G401 (cell line): ENCODE measurements around the gene DYNLT2. TPM values are rescaled to one million over a fixed set of nuclear protein-coding genes. Genes with fewer than 3 reads are reported as not detected.
"Not testable (repeated sequence)": the region's sequence is repeated elsewhere in the genome, so short reads cannot be mapped to it uniquely, and the experiment has no call there.

ENCODE experiments used
- DNase-seq: peaks from one replicate; pipeline ENCODE4 v3.0.0-alpha.2; 2015; ENCODE audit warnings: low spot score
- in situ Hi-C: cut with HindIII; loops from 2 replicates; pipeline ENCODE4 v1.10.0; 2016; ENCODE audit warnings: low sequenced_read_pairs, mixed read lengths
- total RNA-seq: library from RNA; depleted of rRNA; stranded (reverse); fragments of >200 nt; shearing (Covaris generic); gene quantifications from 2 replicates; pipeline ENCODE4 v1.2.3, GENCODE V29; 2014; rRNA removed

Gene DYNLT2
- total RNA-seq, 1 experiment from 2014 or later: 1.6 TPM

DNA sequence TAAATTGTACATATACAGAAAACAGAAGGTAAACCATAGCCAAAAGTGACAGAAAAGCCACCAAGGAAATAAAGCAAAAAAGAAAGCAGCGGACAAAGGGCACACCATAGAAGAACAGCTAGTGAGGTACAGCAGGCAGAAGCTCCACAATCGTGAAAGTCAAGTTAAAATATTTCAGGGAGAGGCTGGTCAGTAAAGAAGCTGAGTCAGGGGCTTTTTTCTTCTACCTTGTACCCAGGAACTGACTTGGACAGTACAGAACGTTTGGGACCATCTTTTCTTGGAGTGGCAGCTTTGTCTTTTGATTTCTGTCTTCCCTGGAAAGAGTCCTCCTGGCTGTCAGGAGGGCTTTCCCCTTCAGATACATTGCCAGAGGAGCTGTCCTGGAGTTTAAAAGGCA lies 41.4 kb downstream of the DYNLT2 start:
- DNase-seq: no peak
- in situ Hi-C loops: no loop called here

DNA sequence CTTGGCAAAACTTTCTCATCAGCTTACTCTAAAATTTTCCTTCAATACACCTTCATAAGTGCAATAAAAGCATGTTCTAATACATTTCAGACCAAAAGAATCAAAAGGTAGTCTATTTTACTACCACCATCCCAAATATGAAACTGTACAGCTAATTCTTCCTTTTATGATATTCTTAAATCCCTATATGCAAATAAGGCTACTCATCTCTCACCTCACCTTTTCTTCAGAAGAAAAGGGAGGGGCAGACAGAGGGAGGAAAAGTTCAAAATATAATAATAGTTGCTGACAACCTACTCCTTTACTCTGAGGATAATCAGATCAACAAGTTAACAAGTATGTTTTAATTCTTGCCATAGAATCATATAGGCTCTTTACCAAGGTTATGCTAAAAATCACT lies 42.1 kb downstream of the DYNLT2 start:
- no peak for DNase-seq
- in situ Hi-C loops: no loop called here

DNA sequence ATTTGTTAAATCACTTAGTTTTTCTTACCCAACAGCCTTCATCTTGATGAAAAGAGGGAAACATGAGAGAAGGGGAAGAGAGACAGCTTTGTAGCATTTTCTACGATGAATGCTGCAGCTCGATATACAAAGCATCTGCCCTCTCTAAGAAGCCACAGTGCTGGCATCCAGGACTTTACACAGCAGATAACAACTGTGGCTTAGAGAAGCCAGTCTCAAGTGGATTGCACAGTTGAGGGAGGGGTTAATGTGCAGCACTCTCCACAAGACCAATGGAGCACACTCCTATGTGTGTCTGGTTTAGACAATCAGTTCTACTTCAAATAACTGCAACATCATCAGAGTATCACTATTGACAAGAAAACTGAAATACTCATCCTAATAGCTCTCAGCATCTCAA lies 43.6 kb downstream of the DYNLT2 start:
- no peak for DNase-seq

DNA sequence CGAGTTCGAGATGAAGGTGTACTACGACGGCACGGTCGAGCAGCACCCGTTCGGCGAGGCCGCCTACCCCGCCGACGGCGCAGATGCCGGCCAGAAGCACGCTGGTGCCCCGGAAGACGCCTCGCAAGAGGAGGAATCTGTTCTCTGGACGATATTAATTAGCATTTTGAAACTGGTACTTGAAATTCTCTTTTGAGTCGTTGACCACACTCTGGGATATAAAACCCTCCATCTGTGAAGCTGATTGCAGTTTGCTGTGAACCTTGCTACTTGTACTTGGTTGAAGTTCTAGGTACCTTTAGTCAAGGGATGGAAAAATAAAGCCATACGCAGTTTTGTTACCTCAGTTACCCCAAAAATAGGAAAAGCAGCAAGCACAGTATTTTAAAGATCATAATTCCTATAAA lies 48.5 kb downstream of the DYNLT2 start:
- DNase-seq: no peak
- in situ Hi-C loops: no loop called here

More for the DNA sequence above, 43.6 kb downstream of the DYNLT2 start:
- in situ Hi-C loops: no loop called here

GRCh38 chr6:169701954-169702839 lies 49.2 kb downstream of the DYNLT2 start, which contains the start of the genes C6orf120 and WDR27:
TSS of gene C6orf120 (plus strand) at chr6:169702126. CDS start at chr6:169702460, 334 bp downstream.
TSS of gene WDR27 (minus strand) at chr6:169702029. CDS start at chr6:169689005, 13,024 bp downstream.
- peak; percentile 92 for DNase-seq
- in situ Hi-C loops: no loop called here

GRCh38 chr6:169701311-169701953 lies 49.9 kb downstream of the DYNLT2 start:
- in situ Hi-C loops: no loop called here

GRCh38 chr6:169700296-169700695 lies 51.1 kb downstream of the DYNLT2 start:
- in situ Hi-C loops: no loop called here
- DNase-seq: no peak

More at GRCh38 chr6:169701311-169701953, 49.9 kb downstream of the DYNLT2 start:
- DNase-seq: no peak

DNA sequence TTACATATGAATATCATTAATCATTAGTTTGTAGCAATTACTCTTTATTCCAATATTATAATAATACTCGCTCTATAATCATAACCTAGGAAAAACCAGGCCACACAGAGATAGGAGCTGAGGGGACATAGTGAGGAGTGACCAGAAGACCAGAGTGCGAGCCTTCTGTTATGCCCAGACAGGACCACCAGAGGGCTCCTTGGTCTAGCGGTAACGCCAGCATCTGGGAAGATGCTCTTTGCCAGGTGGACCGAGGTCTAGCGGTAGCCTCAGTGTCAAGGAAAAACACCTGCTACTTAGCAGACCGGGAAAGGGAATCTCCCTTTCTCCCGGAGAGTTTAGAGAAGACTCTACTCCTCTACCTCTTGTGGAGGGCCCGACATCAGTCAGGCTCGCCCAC lies 54.3 kb downstream of the DYNLT2 start:
- in situ Hi-C loops, DNase-seq: not testable (repeated sequence)

DNA sequence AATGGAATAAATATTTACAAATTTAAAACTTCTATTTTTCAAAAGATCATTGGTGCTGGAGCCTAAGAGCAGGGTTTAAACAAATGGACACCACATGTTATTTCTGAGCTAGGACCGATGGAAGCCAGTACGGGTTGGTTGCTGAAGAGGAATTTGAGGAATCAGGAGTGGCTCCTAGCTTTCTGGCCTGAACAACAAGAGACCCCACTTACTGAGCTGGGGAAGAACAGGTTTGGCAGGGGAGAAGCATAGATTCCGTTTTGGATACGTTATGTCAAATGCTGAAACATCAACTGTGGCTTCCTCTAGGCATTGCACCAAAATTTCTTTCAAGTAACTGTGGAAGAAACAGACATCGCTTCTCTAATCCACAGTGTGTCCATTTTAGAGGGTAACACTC lies 56.2 kb downstream of the DYNLT2 start:
- no peak for DNase-seq
- in situ Hi-C loops: no loop called here

DNA sequence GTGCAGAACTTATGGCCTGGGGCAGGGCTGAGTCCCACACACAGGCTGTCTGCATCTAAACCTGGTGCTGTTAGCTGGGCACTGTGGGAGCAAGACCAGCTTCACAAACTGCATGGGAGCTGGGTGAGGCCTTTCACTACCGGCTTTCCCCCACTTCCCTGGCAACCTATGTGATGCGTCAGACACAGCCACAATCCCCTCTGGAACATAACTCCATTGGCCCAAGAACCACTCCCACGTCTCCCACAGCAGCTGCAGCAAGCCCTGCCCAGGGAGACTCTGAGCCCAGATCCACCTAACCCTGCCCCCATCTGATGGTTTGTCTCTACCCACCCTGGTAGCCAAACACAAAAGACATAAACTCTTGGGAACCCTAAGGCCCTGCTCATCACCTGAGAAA lies 58.9 kb downstream of the DYNLT2 start:
- in situ Hi-C loops: no loop called here
- DNase-seq: no peak

DNA sequence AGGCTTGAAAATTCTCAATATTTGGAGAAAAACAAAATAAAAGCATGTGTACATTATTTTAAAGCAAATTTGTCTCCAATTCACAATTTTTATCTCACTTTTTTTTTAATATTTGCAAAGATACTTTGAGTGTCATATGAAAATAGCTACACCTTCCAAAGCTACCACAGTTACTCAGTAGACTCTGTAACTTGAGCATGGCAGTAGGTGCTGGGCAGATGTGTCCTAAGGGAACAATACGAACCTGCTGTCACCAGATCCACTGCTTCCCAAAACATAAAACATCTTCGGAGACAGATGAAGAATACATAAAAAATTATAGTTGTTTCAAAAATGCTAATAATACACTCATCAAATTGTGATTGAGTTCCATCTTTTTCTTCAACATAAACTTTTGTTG lies 60.1 kb downstream of the DYNLT2 start:
- in situ Hi-C loops: no loop called here
- no peak for DNase-seq

Other genes with a start within 250 kb of the DYNLT2 start
- gene WDR27, start 49.5 kb downstream of the DYNLT2 start, total RNA-seq: 12.1 and 20.9 TPM in 2 replicates
- 43.4 and 54.8 TPM in 2 replicates for gene C6orf120, start 49.4 kb downstream of the DYNLT2 start, total RNA-seq
- gene PHF10, start 27.1 kb downstream of the DYNLT2 start, total RNA-seq: 43.2 and 47.4 TPM in 2 replicates
- 15.8 and 26.2 TPM in 2 replicates for gene ERMARD, start 50 bp upstream of the DYNLT2 start, total RNA-seq